HepG2 (cell line): ENCODE measurements around the gene SEC14L5. TPM values are rescaled to one million over a fixed set of nuclear protein-coding genes. Genes with fewer than 3 reads are reported as not detected.

Source experiments
- AGO2 ChIP-seq: fragments of 200-400 bp; formaldehyde crosslinking; optimal IDR thresholded peaks from 2 replicates; pipeline ENCODE3; 2017; ENCODE audit warnings: mild to moderate bottlenecking, low read depth, low read length, moderate library complexity
- ARNTL ChIP-seq: sonication (generic); formaldehyde crosslinking; IDR thresholded peaks from 2 replicates; pipeline ENCODE4 v1.4.0; 2020; ENCODE audit warnings: mild to moderate bottlenecking, missing genetic modification reagents
- CCAR2 ChIP-seq: fragments of 200-400 bp; formaldehyde crosslinking; optimal IDR thresholded peaks from 2 replicates; pipeline ENCODE3; 2018; ENCODE audit warnings: low read depth, mild to moderate bottlenecking, low read length, moderate library complexity
- FOXM1 ChIP-seq: sonication (generic); formaldehyde crosslinking; IDR thresholded peaks from 2 replicates; pipeline ENCODE4 v1.5.0; 2020; ENCODE audit warnings: missing genetic modification reagents
- GABPA ChIP-seq, 2 experiments: IDR thresholded peaks; 2 replicates each; pipeline ENCODE4 v1.6.1; 2011 to 2016; ENCODE audit warnings: low read depth in 2 of 2, low read length in 1 of 2, missing biosample characterization in 1 of 2, missing genetic modification characterization in 1 of 2
- HDAC2 ChIP-seq: sonication (generic); formaldehyde crosslinking; IDR thresholded peaks from 2 replicates; pipeline ENCODE4 v1.4.0; 2020; ENCODE audit warnings: missing genetic modification reagents
- KMT2A ChIP-seq: sonication (generic); formaldehyde crosslinking; IDR thresholded peaks from 2 replicates; pipeline ENCODE4 v1.4.0; 2020; ENCODE audit warnings: missing genetic modification reagents
- MAFF ChIP-seq: IDR thresholded peaks from 2 replicates; pipeline ENCODE4 v1.6.1; 2011; ENCODE audit warnings: low read depth, low read length, improper control_type of control experiment
- NFE2L2 ChIP-seq: fragments of 150-350 bp; IDR thresholded peaks from 2 replicates; pipeline ENCODE4 v1.6.1; 2014; ENCODE audit warnings: low read length
- NFIB ChIP-seq: sonication (generic); formaldehyde crosslinking; IDR thresholded peaks from 2 replicates; pipeline ENCODE4 v1.9.0; 2021; ENCODE audit warnings: missing genetic modification reagents, mild to moderate bottlenecking, borderline replicate concordance
- POLR2AphosphoS2 ChIP-seq: IDR thresholded peaks from 2 replicates; pipeline ENCODE4 v1.6.1; 2011; ENCODE audit warnings: low read depth, low read length, improper control_type of control experiment
- RFX1 ChIP-seq: fragments of 450-650 bp; IDR thresholded peaks from 2 replicates; pipeline ENCODE4 v1.6.1; 2017
- TEAD2 ChIP-seq: sonication (generic); formaldehyde crosslinking; IDR thresholded peaks from 2 replicates; pipeline ENCODE4 v1.9.0; 2021; ENCODE audit warnings: missing genetic modification reagents
- U2AF1 ChIP-seq: fragments of 200-400 bp; formaldehyde crosslinking; optimal IDR thresholded peaks from 2 replicates; pipeline ENCODE3; 2017; ENCODE audit warnings: mild to moderate bottlenecking, low read depth, low read length
- ZNF558 ChIP-seq: sonication (generic); formaldehyde crosslinking; IDR thresholded peaks from 2 replicates; pipeline ENCODE4 v1.9.0; 2022; ENCODE audit warnings: mild to moderate bottlenecking, missing genetic modification reagents, borderline replicate concordance
- ZNF607 ChIP-seq: sonication (generic); formaldehyde crosslinking; IDR thresholded peaks from 2 replicates; pipeline ENCODE4 v1.5.1; 2020; ENCODE audit warnings: missing genetic modification reagents, mild to moderate bottlenecking, borderline replicate concordance
- ZNF788 ChIP-seq: sonication (generic); formaldehyde crosslinking; IDR thresholded peaks from 2 replicates; pipeline ENCODE4 v1.5.0; 2020; ENCODE audit warnings: mild to moderate bottlenecking, missing genetic modification reagents, borderline replicate concordance
- ZSCAN29 ChIP-seq: sonication (generic); formaldehyde crosslinking; conservative IDR thresholded peaks from 2 replicates; pipeline ENCODE4 v1.4.0; 2020; ENCODE audit warnings: mild to moderate bottlenecking, missing genetic modification reagents
- polyA plus RNA-seq, 8 experiments: library from polyadenylated mRNA; depleted of rRNA in 3 of 8; stranded (reverse) in 7 of 8; unstranded in 1 of 8; fragments of >200 nt; fragmentation: Illumina TruSeq in 4 of 8; extraction: Trizol in 4 of 8; gene quantifications; 2 replicates each; pipeline versions ENCODE4 v1.2.1 to v1.2.3, GENCODE V29; 2011 to 2016; ENCODE audit warnings: low read depth in 4 of 8, missing spikeins in 1 of 8, mixed read lengths in 1 of 8; ENCODE audit not compliant: insufficient read depth in 1 of 8
- total RNA-seq, 5 experiments: library from RNA; depleted of rRNA; stranded (reverse); fragments of >200 nt; fragmentation: Illumina TruSeq; extraction: Trizol; gene quantifications; 2 replicates each; pipeline ENCODE4 v1.2.3, GENCODE V29; 2016; ENCODE audit warnings: low read depth in 1 of 5
- TF ChIP-seq, protein P1 (sequence below): sonication (generic); formaldehyde crosslinking; IDR thresholded peaks from 2 replicates; pipeline ENCODE4 v1.5.1; 2020; ENCODE audit warnings: missing genetic modification reagents, mild to moderate bottlenecking, borderline replicate concordance
- TF ChIP-seq, protein P2 (sequence below): sonication (generic); formaldehyde crosslinking; IDR thresholded peaks from 2 replicates; pipeline ENCODE4 v1.4.0; 2020; ENCODE audit warnings: missing genetic modification reagents, borderline replicate concordance
- TF ChIP-seq, protein P3 (sequence below), 2 experiments: fragments of 450-650 bp in 1 of 2; sonication (generic) in 1 of 2; formaldehyde crosslinking; IDR thresholded peaks; 2 replicates each; pipeline versions ENCODE4 v1.5.0 to v1.8.0; 2020 to 2022; ENCODE audit warnings: mild to moderate bottlenecking in 1 of 2, missing genetic modification reagents in 1 of 2
- TF ChIP-seq, protein P4 (sequence below): sonication (generic); formaldehyde crosslinking; IDR thresholded peaks from 2 replicates; pipeline ENCODE4 v1.5.0; 2020; ENCODE audit warnings: mild to moderate bottlenecking, low read depth, missing genetic modification reagents, borderline replicate concordance

SEC14L5 gene
- total and polyA plus RNA-seq, 2 of the 13 experiments (the other 11 are each of a cell fraction or from before 2014, with no cell fraction given): 0.40 to 0.42 TPM

DNA sequence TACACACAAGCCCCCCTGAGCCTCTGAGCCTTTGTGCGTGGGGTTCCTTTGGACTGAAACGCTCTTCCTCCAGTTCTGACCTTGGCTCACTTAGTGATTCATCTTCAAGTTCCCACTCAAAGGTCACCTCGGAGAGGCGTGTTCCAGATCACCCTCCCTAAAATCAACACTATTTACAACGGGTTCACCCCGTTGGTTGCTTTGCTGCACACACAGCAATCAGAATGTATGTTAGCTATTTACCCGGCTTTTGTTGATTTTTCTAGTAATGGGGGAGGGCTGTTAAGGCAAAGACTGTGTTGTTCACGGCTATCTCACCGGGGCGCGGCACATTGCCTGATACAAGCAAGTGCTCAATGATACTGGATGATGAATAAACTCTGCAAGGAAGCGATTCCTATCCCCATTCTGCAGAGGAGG, 74.6 kb downstream of the SEC14L5 start (continued):
- TF ChIP-seq, protein P1, sequence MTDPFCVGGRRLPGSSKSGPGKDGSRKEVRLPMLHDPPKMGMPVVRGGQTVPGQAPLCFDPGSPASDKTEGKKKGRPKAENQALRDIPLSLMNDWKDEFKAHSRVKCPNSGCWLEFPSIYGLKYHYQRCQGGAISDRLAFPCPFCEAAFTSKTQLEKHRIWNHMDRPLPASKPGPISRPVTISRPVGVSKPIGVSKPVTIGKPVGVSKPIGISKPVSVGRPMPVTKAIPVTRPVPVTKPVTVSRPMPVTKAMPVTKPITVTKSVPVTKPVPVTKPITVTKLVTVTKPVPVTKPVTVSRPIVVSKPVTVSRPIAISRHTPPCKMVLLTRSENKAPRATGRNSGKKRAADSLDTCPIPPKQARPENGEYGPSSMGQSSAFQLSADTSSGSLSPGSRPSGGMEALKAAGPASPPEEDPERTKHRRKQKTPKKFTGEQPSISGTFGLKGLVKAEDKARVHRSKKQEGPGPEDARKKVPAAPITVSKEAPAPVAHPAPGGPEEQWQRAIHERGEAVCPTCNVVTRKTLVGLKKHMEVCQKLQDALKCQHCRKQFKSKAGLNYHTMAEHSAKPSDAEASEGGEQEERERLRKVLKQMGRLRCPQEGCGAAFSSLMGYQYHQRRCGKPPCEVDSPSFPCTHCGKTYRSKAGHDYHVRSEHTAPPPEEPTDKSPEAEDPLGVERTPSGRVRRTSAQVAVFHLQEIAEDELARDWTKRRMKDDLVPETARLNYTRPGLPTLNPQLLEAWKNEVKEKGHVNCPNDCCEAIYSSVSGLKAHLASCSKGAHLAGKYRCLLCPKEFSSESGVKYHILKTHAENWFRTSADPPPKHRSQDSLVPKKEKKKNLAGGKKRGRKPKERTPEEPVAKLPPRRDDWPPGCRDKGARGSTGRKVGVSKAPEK: no peak
- TF ChIP-seq TEAD2 (CRISPR knock-in tag) (no peak), HDAC2 (CRISPR knock-in tag) (peak; percentile 56; the same call in 1 of the 2 replicates), ZNF607 (CRISPR knock-in tag) (no peak), ARNTL (CRISPR knock-in tag) (no peak), CCAR2 (no peak), U2AF1 (no peak), POLR2AphosphoS2 (no peak), ZNF558 (CRISPR knock-in tag) (no peak), ZNF788 (CRISPR knock-in tag) (no peak), NFIB (CRISPR knock-in tag) (no peak), ZSCAN29 (peak; percentile 51; the same call in 1 of the 2 replicates), RFX1 (no peak), KMT2A (no peak), NFE2L2 (0 out of 2 replicates have a peak, but pooled peaks have one; percentile 5), GABPA (IDR thresholded peaks at IDR 0.05; ENCODE audit: low read depth, low read length) (no peak), GABPA (CRISPR knock-in tag; IDR thresholded peaks at IDR 0.05; ENCODE audit: low read depth) (no peak), AGO2 (no peak), FOXM1 (CRISPR knock-in tag) (no peak), MAFF (peak; percentile 21; the same call in 1 of the 2 replicates)
- TF ChIP-seq, protein P2, sequence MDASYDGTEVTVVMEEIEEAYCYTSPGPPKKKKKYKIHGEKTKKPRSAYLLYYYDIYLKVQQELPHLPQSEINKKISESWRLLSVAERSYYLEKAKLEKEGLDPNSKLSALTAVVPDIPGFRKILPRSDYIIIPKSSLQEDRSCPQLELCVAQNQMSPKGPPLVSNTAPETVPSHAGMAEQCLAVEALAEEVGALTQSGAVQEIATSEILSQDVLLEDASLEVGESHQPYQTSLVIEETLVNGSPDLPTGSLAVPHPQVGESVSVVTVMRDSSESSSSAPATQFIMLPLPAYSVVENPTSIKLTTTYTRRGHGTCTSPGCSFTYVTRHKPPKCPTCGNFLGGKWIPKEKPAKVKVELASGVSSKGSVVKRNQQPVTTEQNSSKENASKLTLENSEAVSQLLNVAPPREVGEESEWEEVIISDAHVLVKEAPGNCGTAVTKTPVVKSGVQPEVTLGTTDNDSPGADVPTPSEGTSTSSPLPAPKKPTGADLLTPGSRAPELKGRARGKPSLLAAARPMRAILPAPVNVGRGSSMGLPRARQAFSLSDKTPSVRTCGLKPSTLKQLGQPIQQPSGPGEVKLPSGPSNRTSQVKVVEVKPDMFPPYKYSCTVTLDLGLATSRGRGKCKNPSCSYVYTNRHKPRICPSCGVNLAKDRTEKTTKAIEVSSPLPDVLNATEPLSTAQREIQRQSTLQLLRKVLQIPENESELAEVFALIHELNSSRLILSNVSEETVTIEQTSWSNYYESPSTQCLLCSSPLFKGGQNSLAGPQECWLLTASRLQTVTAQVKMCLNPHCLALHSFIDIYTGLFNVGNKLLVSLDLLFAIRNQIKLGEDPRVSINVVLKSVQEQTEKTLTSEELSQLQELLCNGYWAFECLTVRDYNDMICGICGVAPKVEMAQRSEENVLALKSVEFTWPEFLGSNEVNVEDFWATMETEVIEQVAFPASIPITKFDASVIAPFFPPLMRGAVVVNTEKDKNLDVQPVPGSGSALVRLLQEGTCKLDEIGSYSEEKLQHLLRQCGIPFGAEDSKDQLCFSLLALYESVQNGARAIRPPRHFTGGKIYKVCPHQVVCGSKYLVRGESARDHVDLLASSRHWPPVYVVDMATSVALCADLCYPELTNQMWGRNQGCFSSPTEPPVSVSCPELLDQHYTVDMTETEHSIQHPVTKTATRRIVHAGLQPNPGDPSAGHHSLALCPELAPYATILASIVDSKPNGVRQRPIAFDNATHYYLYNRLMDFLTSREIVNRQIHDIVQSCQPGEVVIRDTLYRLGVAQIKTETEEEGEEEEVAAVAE (CRISPR knock-in tag): no peak
- TF ChIP-seq, protein P3, sequence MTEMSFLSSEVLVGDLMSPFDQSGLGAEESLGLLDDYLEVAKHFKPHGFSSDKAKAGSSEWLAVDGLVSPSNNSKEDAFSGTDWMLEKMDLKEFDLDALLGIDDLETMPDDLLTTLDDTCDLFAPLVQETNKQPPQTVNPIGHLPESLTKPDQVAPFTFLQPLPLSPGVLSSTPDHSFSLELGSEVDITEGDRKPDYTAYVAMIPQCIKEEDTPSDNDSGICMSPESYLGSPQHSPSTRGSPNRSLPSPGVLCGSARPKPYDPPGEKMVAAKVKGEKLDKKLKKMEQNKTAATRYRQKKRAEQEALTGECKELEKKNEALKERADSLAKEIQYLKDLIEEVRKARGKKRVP (CRISPR knock-in tag; IDR thresholded peaks at IDR 0.05): no peak
- TF ChIP-seq, protein P4, sequence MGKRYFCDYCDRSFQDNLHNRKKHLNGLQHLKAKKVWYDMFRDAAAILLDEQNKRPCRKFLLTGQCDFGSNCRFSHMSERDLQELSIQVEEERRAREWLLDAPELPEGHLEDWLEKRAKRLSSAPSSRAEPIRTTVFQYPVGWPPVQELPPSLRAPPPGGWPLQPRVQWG (CRISPR knock-in tag): no peak
